GM23338 (cell line): Measurements from ENCODE around the gene RILPL1. TPM values are rescaled to one million over a fixed set of nuclear protein-coding genes. Genes with fewer than 3 reads are reported as not detected.

Experiments used
- ATAC-seq: fragments of 200-7000 bp; cut with Tn5 transposase; 3 replicates; pipeline ENCODE4 v1.9.1; 2020
- DNase-seq: peaks from one replicate; pipeline ENCODE4 v3.0.0-alpha.2; 2015; ENCODE audit warnings: low spot score
- H2AFZ ChIP-seq: fragments of 200-600 bp; sonication (generic); 2 replicates; pipeline ENCODE4 v1.8.0; 2016; ENCODE audit warnings: antibody characterized with exemption, mild to moderate bottlenecking, moderate library complexity
- H3F3A ChIP-seq: fragments of 200-600 bp; sonication (generic); replicated peaks from 2 replicates; pipeline ENCODE4 v1.8.0; 2017; ENCODE audit warnings: antibody characterized with exemption, mixed run types, low read depth
- H3K27ac ChIP-seq: fragments of 200-600 bp; sonication (generic); 2 replicates; pipeline ENCODE4 v1.6.1; 2016; ENCODE audit warnings: low read depth
- H3K27me3 ChIP-seq: fragments of 200-600 bp; sonication (generic); 2 replicates; pipeline ENCODE4 v1.8.0; 2016; ENCODE audit warnings: mild to moderate bottlenecking, mixed run types, moderate library complexity; ENCODE audit not compliant: insufficient read depth
- H3K36me3 ChIP-seq: fragments of 200-600 bp; sonication (generic); 2 replicates; pipeline ENCODE4 v1.8.0; 2016; ENCODE audit warnings: mild to moderate bottlenecking; ENCODE audit not compliant: insufficient read depth
- H3K4me1 ChIP-seq: fragments of 200-600 bp; sonication (generic); 2 replicates; pipeline ENCODE4 v1.8.0; 2016; ENCODE audit warnings: mild to moderate bottlenecking, moderate library complexity; ENCODE audit not compliant: insufficient read depth
- H3K4me2 ChIP-seq: fragments of 200-600 bp; sonication (generic); 2 replicates; pipeline ENCODE4 v1.7.1; 2017; ENCODE audit warnings: mixed run types
- H3K4me3 ChIP-seq: fragments of 200-600 bp; sonication (generic); 2 replicates; pipeline ENCODE4 v1.6.1; 2016; ENCODE audit warnings: mixed run types
- H3K79me2 ChIP-seq: fragments of 200-600 bp; sonication (generic); replicated peaks from 2 replicates; pipeline ENCODE4 v1.8.0; 2017; ENCODE audit warnings: mild to moderate bottlenecking; ENCODE audit not compliant: insufficient read depth
- H3K9me2 ChIP-seq: fragments of 200-600 bp; sonication (generic); 2 replicates; pipeline ENCODE4 v1.8.0; 2017; ENCODE audit not compliant: insufficient read depth
- H4K20me1 ChIP-seq: fragments of 200-600 bp; sonication (generic); replicated peaks from 2 replicates; pipeline ENCODE4 v1.8.0; 2017; ENCODE audit warnings: mild to moderate bottlenecking; ENCODE audit not compliant: insufficient read depth
- H3K27ac Mint-ChIP-seq: 2 replicates; pipeline ENCODE4 v1.8.0; 2020; ENCODE audit warnings: inconsistent platforms, mild to moderate bottlenecking, moderate library complexity, mixed read lengths
- H3K27me3 Mint-ChIP-seq: 3 replicates; pipeline ENCODE4 v1.8.0; 2022; ENCODE audit warnings: low read depth, mild to moderate bottlenecking, moderate library complexity, mixed read lengths, inconsistent platforms; ENCODE audit not compliant: insufficient read depth, poor library complexity
- H3K36me3 Mint-ChIP-seq: 3 replicates; pipeline ENCODE4 v1.8.0; 2021; ENCODE audit warnings: low read depth, mild to moderate bottlenecking, inconsistent platforms, moderate library complexity, mixed read lengths
- H3K4me1 Mint-ChIP-seq: 3 replicates; pipeline ENCODE4 v1.8.0; 2020; ENCODE audit warnings: mild to moderate bottlenecking, inconsistent platforms, mixed read lengths
- H3K4me3 Mint-ChIP-seq: 3 replicates; pipeline ENCODE4 v1.8.0; 2021; ENCODE audit warnings: moderate library complexity, mild to moderate bottlenecking, inconsistent platforms, mixed read lengths
- H3K9me3 Mint-ChIP-seq: 3 replicates; pipeline ENCODE4 v1.8.0; 2020; ENCODE audit warnings: moderate library complexity, mild to moderate bottlenecking, inconsistent platforms, mixed read lengths
- CREB1 ChIP-seq: fragments of 250-450 bp; sonication (Bioruptor Pico); IDR thresholded peaks from 2 replicates; pipeline ENCODE4 v1.5.0; 2020; ENCODE audit warnings: low read depth, mild to moderate bottlenecking, moderate library complexity
- EZH2 ChIP-seq: fragments of 200-600 bp; sonication (generic); IDR thresholded peaks from one replicate; pipeline ENCODE4 v1.8.0; 2017; ENCODE audit warnings: antibody characterized with exemption, mild to moderate bottlenecking, low read depth; ENCODE audit not compliant: unreplicated experiment
- EZH2phosphoT487 ChIP-seq: fragments of 200-600 bp; sonication (generic); IDR thresholded peaks from one replicate; pipeline ENCODE4 v1.8.1; 2018; ENCODE audit warnings: antibody characterized with exemption; ENCODE audit not compliant: unreplicated experiment
- NANOG ChIP-seq: IDR thresholded peaks from 2 replicates; pipeline ENCODE4 v1.6.1; 2016; ENCODE audit warnings: antibody characterized with exemption, borderline replicate concordance
- POLR2AphosphoS5 ChIP-seq: IDR thresholded peaks from 2 replicates; pipeline ENCODE4 v1.6.1; 2016; ENCODE audit warnings: antibody characterized with exemption, low read depth
- STAT1 ChIP-seq: IDR thresholded peaks from one replicate; pipeline ENCODE4 v1.6.1; 2016; ENCODE audit warnings: antibody characterized with exemption; ENCODE audit not compliant: unreplicated experiment
- ZNF331 ChIP-seq: fragments of 250-450 bp; sonication (Bioruptor Pico); IDR thresholded peaks from 2 replicates; pipeline ENCODE4 v1.5.0; 2020; ENCODE audit warnings: low read depth, mild to moderate bottlenecking, moderate library complexity
- polyA plus RNA-seq: library from polyadenylated mRNA; unstranded; fragments of >200 nt; fragmentation: Nextera tagmentation; extraction: Ambion mirVana; gene quantifications from 2 replicates; pipeline ENCODE4 v1.2.1, GENCODE V29; 2016
- total RNA-seq: library from RNA; depleted of rRNA; stranded (reverse); fragments of >200 nt; shearing (Covaris generic); gene quantifications from 2 replicates; pipeline ENCODE4 v1.2.3, GENCODE V29; 2014
- TF ChIP-seq, protein P1 (sequence below), 2 experiments: fragments of 200-600 bp in 1 of 2; sonication (generic) in 1 of 2; conservative IDR thresholded peaks; 2 replicates each; pipeline versions ENCODE4 v1.5.1 to v1.6.1; 2016 to 2017; ENCODE audit warnings: antibody characterized with exemption in 2 of 2, low read depth in 2 of 2, mild to moderate bottlenecking in 2 of 2, moderate library complexity in 1 of 2
- TF ChIP-seq, protein P2 (sequence below): IDR thresholded peaks from 2 replicates; pipeline ENCODE4 v1.6.1; 2016; ENCODE audit warnings: antibody characterized with exemption
- TF ChIP-seq, protein P3 (sequence below): IDR thresholded peaks from one replicate; pipeline ENCODE4 v1.6.1; 2018; ENCODE audit warnings: antibody characterized with exemption; ENCODE audit not compliant: unreplicated experiment

The RILPL1 gene
- total and polyA plus RNA-seq, 2 experiments from 2014 or later = 3.9 to 7.9 TPM

DNA sequence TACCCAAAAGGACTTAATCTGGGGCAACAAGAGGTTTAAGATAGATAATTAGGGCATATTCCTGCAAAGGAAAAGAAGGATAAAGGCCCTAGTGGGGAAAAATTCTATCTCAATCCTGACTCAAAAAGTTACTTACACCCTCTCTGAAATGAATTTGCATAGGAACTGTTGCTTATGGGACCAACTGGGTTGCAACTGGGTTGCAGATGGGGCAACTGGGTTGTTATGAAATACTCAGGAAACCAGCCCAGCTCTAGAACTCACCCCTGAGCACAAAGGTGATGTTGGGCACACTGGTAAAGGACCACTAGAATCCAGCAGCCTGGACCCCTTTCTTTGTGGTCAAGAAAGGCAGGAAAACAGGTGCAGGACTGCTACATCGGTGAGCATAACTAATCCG lies 17.2 kb upstream of the RILPL1 start:
- Histone ChIP-seq H3K4me3 (no peak overlapping the region), H3K4me2 (no peak overlapping the region), H2AFZ (no peak overlapping the region), H3K79me2 (no peaks in the 10 kb centered on the region), H3K27ac (no peak overlapping the region), H3K27me3 (no peaks in the 10 kb centered on the region), H3K9me2 (no peaks in the 10 kb centered on the region; the same call in 1 of the 2 replicates), H4K20me1 (no peaks in the 10 kb centered on the region), H3F3A (no peaks in the 10 kb centered on the region), H3K36me3 (no peaks in the 10 kb centered on the region), H3K4me1 (no peaks in the 10 kb centered on the region)
- Mint-ChIP-seq H3K4me1 (peaks cover 5% of the 10 kb centered on the region; the same call in 2 of the 3 replicates), H3K27me3 (peaks cover 5% of the 10 kb centered on the region), H3K9me3 (no peaks in the 10 kb centered on the region; the same call in 2 of the 3 replicates), H3K4me3 (no peak overlapping the region), H3K27ac (no peak overlapping the region), H3K36me3 (no peaks in the 10 kb centered on the region)
- DNase-seq = no peak
- no peak for ATAC-seq
- TF ChIP-seq EZH2 (no peak), POLR2AphosphoS5 (no peak), NANOG (no peak), EZH2phosphoT487 (no peak)
- TF ChIP-seq, protein P1, sequence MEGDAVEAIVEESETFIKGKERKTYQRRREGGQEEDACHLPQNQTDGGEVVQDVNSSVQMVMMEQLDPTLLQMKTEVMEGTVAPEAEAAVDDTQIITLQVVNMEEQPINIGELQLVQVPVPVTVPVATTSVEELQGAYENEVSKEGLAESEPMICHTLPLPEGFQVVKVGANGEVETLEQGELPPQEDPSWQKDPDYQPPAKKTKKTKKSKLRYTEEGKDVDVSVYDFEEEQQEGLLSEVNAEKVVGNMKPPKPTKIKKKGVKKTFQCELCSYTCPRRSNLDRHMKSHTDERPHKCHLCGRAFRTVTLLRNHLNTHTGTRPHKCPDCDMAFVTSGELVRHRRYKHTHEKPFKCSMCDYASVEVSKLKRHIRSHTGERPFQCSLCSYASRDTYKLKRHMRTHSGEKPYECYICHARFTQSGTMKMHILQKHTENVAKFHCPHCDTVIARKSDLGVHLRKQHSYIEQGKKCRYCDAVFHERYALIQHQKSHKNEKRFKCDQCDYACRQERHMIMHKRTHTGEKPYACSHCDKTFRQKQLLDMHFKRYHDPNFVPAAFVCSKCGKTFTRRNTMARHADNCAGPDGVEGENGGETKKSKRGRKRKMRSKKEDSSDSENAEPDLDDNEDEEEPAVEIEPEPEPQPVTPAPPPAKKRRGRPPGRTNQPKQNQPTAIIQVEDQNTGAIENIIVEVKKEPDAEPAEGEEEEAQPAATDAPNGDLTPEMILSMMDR (conservative IDR thresholded peaks at IDR 0.05; ENCODE audit: low read depth in 2 of 2) = no peak

DNA sequence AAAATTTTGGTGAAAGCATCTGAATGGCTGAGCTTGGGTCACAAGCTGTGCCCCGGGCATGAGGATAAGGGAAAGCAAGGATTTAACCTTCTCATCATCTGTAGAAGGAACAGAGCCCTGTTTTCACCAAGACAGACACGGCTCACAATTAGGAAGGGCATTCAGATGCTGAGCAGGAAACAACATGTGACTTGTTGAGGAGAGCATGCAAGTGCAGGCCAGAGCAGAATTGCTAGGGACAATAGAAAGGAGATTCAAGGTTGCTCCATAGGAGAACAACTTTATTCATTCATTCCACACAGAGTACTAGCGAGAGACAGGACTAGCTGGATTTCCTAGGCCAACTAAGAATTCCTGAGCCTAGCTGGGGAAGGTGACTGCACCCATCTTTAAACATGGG lies 14.6 kb upstream of the RILPL1 start:
- no peak overlapping the region for H3K27ac ChIP-seq
- H4K20me1 ChIP-seq = no peaks in the 10 kb centered on the region
- H3K4me2 ChIP-seq = no peak overlapping the region
- H3K4me3 ChIP-seq = no peak overlapping the region
- Mint-ChIP-seq H3K4me1 (no peaks in the 10 kb centered on the region), H3K9me3 (no peaks in the 10 kb centered on the region; the same call in 2 of the 3 replicates), H3K36me3 (no peaks in the 10 kb centered on the region), H3K4me3 (no peak overlapping the region), H3K27me3 (peaks cover 5% of the 10 kb centered on the region), H3K27ac (no peak overlapping the region)
- no peak for ATAC-seq
- H3K27me3 ChIP-seq = no peaks in the 10 kb centered on the region
- no peak overlapping the region for H2AFZ ChIP-seq
- no peaks in the 10 kb centered on the region for H3K79me2 ChIP-seq
- no peak for DNase-seq
- no peaks in the 10 kb centered on the region; the same call in 1 of the 2 replicates for H3K9me2 ChIP-seq
- H3K36me3 ChIP-seq = no peaks in the 10 kb centered on the region
- H3K4me1 ChIP-seq = no peaks in the 10 kb centered on the region
- no peaks in the 10 kb centered on the region for H3F3A ChIP-seq
- no peak for TF ChIP-seq EZH2phosphoT487
- TF ChIP-seq NANOG = no peak
- no peak for TF ChIP-seq STAT1
- no peak for TF ChIP-seq EZH2
- TF ChIP-seq, protein P2, sequence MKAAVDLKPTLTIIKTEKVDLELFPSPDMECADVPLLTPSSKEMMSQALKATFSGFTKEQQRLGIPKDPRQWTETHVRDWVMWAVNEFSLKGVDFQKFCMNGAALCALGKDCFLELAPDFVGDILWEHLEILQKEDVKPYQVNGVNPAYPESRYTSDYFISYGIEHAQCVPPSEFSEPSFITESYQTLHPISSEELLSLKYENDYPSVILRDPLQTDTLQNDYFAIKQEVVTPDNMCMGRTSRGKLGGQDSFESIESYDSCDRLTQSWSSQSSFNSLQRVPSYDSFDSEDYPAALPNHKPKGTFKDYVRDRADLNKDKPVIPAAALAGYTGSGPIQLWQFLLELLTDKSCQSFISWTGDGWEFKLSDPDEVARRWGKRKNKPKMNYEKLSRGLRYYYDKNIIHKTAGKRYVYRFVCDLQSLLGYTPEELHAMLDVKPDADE = no peak
- no peak for TF ChIP-seq POLR2AphosphoS5
- no peak for TF ChIP-seq ZNF331 (CRISPR knock-in tag)
- TF ChIP-seq, protein P3, sequence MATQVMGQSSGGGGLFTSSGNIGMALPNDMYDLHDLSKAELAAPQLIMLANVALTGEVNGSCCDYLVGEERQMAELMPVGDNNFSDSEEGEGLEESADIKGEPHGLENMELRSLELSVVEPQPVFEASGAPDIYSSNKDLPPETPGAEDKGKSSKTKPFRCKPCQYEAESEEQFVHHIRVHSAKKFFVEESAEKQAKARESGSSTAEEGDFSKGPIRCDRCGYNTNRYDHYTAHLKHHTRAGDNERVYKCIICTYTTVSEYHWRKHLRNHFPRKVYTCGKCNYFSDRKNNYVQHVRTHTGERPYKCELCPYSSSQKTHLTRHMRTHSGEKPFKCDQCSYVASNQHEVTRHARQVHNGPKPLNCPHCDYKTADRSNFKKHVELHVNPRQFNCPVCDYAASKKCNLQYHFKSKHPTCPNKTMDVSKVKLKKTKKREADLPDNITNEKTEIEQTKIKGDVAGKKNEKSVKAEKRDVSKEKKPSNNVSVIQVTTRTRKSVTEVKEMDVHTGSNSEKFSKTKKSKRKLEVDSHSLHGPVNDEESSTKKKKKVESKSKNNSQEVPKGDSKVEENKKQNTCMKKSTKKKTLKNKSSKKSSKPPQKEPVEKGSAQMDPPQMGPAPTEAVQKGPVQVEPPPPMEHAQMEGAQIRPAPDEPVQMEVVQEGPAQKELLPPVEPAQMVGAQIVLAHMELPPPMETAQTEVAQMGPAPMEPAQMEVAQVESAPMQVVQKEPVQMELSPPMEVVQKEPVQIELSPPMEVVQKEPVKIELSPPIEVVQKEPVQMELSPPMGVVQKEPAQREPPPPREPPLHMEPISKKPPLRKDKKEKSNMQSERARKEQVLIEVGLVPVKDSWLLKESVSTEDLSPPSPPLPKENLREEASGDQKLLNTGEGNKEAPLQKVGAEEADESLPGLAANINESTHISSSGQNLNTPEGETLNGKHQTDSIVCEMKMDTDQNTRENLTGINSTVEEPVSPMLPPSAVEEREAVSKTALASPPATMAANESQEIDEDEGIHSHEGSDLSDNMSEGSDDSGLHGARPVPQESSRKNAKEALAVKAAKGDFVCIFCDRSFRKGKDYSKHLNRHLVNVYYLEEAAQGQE = no peak
- TF ChIP-seq CREB1 (CRISPR knock-in tag) = no peak
